ENCODE measurements around the gene C2orf78.
"Not testable (repeated sequence)": the region's sequence is repeated elsewhere in the genome, so short reads cannot be mapped to it uniquely, and the experiment has no call there.

The C2orf78 gene, protein sequence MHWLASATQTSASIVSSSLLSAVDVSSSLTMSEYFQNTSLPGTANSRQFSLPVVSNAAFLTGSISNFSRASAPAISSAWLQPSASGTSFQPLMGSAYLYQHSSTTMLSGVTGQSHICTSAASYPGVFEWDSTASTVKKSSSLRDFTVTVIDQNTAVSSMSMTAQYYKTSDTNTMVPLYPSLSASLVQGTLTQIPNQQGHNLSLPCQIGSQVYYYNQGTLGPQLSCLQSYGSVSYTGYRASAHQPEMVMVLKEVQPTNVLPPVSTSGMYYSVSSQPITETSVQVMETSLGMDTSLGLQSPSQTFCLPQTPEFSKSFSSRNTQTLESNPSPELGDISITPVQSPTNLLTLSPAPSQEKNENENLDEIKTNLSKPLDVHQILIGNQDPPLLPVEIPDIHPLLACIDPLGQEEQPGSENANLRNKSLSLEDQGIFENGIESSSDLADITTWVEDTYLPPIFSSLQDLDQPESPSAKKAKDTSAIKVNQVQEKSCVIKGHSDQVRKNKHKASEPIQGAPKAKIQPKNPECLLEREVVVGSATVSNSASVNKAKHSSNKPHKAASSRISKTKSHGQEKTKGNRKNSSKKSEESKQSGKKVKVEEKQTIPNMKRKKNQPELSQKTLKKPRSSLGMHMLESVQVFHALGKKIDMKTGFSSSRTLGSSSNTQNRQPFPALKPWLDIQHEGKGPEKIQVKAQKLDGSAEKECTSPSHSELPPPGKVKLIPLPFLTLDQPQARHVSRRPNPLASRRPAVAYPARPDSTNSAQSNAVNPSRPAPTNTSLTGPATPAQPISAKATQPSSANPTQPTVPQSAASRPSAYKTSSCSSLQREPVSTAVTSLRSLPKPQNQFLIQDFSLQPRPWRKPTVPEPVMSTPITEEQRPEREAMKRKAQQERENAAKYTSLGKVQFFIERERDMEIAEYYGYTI

DNA sequence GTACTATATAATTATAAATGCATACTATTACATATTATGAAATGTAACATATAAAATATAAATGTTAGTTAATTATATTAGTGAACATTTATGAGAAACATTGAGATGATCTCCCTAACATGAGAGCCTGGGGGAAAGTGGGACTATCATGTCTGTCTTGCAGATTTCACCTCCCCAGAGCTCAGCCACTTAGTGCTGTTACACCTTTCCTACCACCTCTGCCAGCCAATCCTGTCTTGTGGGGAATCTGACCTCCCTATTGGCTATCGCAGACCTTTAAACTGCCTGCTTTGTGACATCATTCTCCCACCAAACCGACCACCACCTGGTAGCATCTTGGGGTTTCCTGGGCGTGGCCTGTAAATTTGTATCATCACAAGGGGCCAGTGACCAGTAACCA, at the start of gene C2orf78:
Gene C2orf78 (plus strand): TSS at position 301 of the 400 bp plus-strand sequence. CDS start 127 bp downstream, outside the sequence.
- DNase-seq: not testable (repeated sequence)

DNA sequence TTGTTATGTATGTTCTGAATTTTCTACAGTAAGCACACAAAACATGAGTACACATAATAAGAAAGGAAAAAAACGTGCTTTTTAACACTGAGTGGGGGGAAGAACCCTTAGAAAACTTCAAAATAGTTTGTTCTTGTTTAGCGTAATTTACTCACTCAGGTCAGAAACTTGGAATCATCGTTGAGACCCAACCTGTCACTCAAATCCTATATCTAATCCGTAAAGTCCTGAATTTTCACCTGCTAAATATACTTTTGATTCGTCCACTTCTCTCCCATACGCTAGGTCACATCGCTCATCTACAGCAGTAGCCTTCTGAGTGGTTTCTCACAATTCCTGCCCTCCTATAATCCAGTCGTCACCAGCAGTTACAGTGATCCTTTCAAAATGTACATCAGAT, 47.6 kb upstream of the C2orf78 start:
- DNase-seq: no peak

DNA sequence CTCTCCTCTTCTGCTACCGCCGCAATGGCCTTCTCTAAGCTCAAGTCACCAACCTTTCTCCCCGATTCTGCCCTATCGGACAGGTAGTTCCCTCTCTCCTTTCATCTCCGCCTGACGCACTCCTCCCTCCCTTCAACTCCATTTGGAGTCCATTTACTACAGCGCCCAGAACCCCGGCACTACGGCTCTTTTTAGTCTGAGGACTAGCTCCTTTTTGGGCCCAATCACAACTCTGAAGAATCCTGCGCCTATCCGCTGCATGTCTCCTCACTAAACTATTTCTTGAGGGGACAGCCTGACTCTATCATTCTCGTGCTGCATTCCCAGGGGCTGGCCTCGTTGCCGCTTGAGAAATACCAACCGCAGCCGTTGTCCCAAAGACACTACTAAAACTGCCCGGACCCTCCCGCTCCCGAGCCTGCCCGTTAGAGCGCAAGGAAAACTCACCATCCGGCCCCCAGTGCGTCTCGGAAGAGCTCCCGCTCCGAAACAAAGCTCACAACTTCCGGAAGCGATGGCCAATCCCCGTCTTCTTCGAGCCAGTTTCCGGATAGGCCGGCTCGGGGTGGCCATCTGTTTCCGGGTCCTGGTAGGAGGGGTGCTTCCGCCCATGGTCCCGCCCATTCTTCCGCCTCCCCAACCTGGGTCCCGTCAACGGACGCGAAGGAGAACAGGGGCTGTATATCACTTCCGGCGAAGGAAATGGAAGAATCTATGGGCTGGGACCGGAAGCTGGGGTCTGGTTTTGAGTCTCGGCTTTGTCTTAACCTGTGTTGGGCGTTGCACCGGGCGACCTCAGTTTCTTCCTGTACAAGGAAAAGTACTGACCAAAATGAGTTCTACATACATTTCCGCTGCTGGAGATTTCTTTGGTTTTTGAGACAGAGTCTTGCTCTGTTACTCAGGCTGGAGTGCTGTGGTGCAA, 46.9 kb upstream of the C2orf78 start, which contains the start of gene TPRKB:
Gene TPRKB (minus strand): TSS at position 491 of the 925 bp plus-strand sequence. CDS start 2,776 bp downstream, outside the sequence.
- DNase-seq: peak; percentile 84

DNA sequence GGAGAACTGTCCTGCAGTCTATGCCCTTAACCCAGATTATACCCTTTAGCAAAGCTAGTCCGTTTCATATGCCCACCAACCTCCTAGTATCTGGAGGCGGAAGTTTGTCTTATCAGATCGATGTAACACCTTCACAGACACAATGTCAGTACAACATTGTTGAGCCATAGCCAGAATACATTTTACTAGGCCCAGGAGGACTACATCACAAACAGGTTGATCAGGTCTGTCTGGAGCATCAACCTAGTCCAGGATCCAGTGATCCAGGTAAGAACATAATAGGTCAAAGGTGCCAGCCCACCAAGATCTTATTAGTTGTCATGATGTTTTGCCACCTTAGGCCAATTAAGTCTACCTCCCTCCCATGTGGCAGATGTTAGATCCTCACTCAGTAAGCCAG, 44.9 kb upstream of the C2orf78 start:
- DNase-seq: no peak

GRCh38 chr2:73740767-73741166, 43.2 kb upstream of the C2orf78 start:
- DNase-seq: no peak

GRCh38 chr2:73746015-73746876, 37.7 kb upstream of the C2orf78 start:
- DNase-seq: no peak

DNA sequence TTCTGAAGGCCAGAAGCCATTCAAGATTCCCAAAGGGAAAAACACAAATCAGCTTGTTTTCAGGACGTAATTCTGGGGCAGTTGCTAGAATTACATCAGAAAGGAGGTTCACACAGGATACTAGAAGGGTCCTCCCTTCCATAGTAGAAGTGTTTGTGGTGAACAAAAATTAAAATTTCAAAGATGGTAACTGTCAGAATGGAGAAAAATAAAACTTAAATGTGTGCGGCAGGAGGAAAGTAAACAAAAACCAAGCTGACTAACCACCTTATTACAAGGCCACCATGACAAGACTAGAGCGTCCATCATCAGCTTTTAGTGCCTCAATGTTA, 37.1 kb upstream of the C2orf78 start:
- DNase-seq: no peak

GRCh38 chr2:73749314-73749713, 34.7 kb upstream of the C2orf78 start:
- DNase-seq: no peak

DNA sequence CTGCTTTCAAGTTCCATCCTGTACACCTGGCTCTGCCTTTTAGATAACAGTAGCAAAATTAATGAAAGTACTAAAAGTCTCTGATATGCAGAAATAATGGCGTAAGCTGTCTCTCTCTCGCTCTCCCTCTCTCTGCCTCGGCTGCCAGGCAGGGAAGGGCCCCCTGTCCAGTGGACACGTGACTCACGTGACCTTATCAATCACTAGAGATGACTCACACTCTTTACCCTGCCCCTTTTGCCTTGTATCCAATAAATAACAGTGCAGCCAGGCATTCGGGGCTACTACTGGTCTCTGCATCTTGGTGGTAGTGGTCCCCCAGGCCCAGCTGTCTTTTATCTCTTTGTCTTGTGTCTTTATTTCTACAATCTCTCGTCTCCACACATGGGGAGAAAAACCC, 29.7 kb upstream of the C2orf78 start:
- DNase-seq: not testable (repeated sequence)

DNA sequence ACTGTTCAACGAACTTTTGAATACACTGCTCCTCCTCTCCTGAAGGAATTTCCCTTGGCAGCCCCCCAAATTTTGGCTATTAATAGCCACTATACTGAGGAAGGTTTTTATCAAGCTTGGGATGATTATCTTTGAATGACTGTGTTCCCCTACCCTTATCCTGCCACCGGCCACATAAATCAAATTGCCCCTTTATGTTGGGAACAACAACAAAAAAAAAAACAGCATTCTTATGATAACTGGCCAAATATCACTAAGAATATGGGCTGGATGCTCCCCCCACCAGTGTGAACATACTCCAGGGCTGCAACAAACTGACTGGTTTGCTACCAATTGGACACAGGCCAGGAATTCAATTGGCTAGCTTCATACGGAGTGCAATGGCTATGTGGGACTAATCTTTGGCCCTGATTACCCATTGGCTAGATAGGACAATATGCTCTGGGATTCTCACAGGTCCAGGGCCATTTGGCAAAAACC, 24.7 kb upstream of the C2orf78 start:
- DNase-seq: no peak

DNA sequence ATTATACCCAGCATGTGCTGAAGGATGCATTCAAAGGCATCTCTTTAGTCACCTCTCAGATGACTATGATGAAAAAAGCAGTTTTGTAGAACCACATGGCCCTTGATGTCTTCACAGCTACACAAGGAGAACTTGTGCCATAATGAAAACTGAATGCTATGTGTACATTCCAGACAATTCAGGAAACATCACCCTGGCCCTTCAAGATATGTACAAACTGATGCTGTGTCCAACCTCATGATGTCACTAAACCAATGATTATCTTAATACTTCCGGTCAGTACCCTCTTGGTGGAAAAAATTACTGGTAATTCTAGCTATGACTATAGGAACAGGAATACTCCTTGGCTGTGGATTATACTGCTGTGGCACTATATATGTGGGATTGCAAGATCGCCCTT, 24.1 kb upstream of the C2orf78 start:
- DNase-seq: no peak

GRCh38 chr2:73762571-73762970, 21.4 kb upstream of the C2orf78 start:
- DNase-seq: no peak

DNA sequence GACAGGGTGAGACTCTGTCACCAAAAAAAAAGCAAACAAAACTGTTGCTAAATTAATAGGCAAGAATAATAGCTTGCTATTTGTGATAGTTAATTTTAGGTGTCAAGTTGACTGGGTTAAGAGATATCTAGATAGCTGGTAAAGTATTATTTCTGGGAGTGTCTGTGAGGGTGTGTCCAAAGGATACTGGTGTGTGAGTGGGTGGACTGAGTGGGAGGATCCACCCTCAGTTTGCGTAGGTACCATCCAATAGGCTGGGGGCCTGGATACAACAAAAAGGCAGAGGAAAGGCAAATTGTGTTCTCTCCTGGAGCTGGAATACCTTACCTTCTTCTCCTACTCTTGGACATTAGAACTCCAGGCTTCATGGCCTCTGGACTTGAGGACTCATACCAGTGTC, 19.0 kb upstream of the C2orf78 start:
- DNase-seq: no peak

GRCh38 chr2:73766349-73766748, 17.6 kb upstream of the C2orf78 start:
- no peak for DNase-seq

- DNase-seq: no peak
Measured at GRCh38 chr2:73766994-73767393, 17.0 kb upstream of the C2orf78 start.

GRCh38 chr2:73770725-73771124, 13.3 kb upstream of the C2orf78 start:
- no peak for DNase-seq

GRCh38 chr2:73772819-73773218, 11.2 kb upstream of the C2orf78 start:
- no peak for DNase-seq

GRCh38 chr2:73776381-73776780, 7.6 kb upstream of the C2orf78 start:
- DNase-seq: no peak

- no peak for DNase-seq
Measured at GRCh38 chr2:73776869-73777519, 7.0 kb upstream of the C2orf78 start.

- DNase-seq: not testable (repeated sequence)
Measured at GRCh38 chr2:73778867-73779466, 5.0 kb upstream of the C2orf78 start.
